GM18868 (cell line): ENCODE results near the gene ZNF423.

ENCODE experiments used
- ATAC-seq: cut with Tn5 transposase; IDR thresholded peaks from one replicate; pipeline ENCODE4 v1.9.1; 2021; ENCODE audit warnings: mild to moderate bottlenecking, moderate library complexity; ENCODE audit not compliant: unreplicated experiment

ZNF423 gene

DNA sequence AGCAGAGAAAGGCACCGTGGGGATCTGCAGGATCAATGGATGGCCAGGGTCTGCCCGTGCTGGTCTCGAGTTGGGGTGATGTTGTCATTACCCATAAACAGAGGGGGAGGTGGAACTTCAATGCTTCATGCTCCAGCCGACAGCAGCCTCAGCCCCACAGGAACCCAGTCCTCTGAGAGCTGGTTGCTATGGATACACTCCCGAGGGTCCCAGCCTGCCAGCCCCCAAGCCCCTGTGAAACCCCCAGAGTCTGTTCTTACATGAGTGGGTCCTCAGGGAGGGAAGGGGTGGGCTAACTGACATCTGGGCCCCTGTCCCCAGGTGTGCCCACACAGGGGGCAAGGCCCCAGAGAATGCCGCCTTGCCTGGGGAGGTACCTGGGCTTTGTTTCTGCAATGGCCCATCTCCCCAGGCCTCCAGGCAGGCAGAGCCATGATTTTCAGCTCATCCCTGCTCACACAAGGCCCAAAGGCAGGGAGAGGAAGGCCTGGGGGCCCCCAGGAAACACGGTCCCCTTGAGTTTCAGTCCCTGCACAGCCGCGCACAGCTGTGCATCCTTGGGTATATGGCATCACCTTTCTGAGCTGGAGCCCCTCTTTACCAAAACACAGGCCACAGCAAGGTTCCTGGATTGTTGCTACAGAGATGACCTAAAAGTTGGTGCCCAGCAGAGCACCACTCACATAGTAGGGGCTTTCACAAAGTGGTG lies 223.7 kb downstream of the ZNF423 start:
- ATAC-seq: no peak

DNA sequence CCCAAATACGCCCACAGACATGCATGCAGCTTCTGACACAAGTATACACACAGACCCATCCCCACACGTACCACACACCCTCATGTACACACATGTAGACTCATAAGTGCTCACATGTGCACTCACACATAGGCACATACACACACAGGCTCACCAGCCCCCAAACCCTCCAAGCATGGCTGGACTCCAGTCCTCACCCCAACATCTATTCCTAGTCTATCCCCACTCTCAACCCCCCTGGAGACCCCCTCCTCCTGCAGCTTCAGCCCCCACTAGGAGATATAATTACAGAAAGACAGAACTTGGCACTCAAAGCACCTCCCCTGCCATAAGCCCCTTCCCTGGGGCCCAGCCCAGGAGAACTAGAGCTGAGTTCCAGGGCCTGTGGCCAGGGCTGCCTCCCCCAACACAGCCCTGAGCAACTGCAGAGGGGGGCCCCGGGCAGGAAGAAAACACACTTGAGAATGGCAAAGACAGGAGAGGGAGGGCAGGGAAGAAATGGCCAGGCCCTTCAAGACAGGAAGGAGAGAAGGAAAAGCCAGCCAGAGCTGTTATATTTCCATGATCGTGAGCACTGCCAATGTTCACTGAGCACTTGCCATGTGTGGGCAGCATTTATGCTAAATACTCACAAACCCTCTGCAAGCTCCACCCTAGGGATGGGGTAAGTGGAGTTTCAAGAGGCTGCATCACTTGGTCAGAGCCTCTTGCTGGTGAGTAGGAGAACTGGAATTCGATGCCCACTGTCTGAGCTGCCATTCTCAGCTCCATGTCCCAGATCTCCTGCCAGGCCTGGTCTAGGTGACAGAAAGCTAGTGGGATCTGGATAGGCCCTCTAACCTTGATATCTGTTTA lies 224.5 kb downstream of the ZNF423 start:
- ATAC-seq: no peak

- ATAC-seq: no peak
Observed at GRCh38 chr16:49630783-49631182, 225.1 kb downstream of the ZNF423 start.

GRCh38 chr16:49629851-49630250 lies 226.1 kb downstream of the ZNF423 start:
- no peak for ATAC-seq

- no peak for ATAC-seq
Observed at GRCh38 chr16:49628148-49628547, 227.8 kb downstream of the ZNF423 start.

GRCh38 chr16:49625311-49626065 lies 230.4 kb downstream of the ZNF423 start:
- no peak for ATAC-seq

DNA sequence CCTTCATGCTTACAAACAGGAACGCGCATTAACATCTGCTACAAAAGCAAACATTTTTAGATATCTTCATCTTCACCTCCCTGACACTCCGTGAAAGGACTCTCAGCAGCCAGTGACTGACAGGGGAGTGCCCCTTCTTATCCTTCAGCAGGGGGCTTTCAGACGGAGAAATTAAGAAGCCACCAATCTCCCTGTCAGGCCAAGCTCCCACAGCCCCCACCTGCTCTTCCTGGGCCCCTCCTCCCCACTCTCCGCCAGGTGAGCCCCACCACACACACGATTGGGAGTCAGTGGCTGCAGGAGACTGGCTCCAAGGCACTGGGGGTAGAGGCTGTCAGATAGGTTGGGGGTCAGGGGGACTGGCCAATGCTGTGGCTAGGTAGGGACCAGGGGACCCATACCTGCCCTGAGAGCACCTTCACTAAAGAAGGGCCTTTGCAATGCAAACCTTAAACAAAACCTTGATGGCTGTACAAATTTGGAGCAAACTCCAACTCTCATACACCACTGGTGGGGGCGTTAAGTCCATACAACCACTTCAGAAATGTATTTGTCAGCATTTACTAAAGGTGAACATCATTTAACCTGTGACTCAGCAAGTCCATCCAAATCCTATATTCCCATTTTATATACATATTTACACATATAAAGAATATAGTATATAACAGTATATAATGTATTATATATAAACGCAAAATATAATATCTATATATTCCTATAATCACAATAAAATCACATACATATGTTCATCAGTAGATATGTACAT lies 232.2 kb downstream of the ZNF423 start:
- ATAC-seq: no peak

DNA sequence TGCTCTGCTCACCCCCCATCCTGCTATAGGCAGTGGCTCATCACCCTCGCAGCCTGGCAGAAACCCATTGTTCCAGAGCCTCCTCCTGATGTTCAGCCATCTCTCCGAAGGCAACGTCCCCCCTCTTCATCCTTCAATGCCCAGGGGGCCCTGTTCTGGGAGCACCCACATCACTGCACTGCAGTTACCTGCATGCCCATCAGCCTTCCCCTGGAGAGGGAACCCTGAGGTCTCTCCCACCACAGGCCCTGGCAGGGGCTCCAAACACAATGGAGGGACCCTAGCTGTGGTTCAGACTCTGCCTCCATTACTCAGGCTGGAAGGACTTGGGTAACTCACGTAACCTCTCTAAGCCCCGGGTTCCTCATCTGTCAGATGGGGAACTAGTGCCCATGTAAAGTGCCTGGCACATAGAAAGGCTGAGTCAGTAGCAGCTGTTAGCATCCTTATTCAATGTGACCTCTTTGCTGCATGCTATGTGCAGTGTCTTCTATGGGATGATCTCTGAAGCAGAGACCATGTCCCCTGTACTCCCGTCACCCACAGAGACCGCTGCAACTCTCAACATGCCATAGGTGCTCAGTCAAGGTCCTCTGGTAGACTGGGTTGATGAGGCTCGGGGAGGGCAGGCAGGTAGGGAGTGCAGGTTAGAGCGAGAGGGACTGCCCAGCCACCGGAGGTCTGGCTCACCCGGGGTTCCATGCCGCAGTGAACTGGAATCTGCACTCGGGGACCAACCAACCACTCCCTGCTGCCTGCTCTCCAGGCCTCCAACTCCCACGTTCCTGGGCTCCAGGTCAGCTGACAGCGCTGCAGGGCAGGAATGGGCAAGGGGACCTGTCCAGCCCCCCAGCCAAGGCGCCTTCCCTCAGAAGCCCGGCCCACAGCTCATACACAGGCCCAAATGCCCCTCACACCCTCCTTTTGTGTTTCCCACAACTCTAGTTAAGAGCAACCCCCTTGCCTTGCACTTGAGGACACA lies 233.2 kb downstream of the ZNF423 start:
- ATAC-seq: no peak

DNA sequence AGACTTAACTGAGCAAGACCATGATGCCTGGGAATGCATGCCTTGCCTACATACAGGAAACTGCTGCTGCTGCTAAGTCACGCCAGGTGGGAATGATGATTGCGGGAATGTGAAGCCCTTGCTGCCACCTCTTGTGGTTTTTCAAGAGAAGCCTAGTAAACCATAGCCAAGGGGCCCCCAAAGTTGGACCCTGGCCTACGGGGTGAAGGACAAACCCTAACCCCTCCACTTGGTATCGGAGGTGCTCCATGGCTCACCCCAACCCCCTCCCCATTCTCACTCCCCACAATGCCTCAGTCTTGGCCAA lies 233.9 kb downstream of the ZNF423 start:
- ATAC-seq: no peak

GRCh38 chr16:49621241-49622083 lies 234.4 kb downstream of the ZNF423 start:
- ATAC-seq: no peak

- ATAC-seq: no peak
Observed at GRCh38 chr16:49620869-49621240, 235.1 kb downstream of the ZNF423 start.

GRCh38 chr16:49620158-49620868 lies 235.6 kb downstream of the ZNF423 start:
- ATAC-seq: no peak

DNA sequence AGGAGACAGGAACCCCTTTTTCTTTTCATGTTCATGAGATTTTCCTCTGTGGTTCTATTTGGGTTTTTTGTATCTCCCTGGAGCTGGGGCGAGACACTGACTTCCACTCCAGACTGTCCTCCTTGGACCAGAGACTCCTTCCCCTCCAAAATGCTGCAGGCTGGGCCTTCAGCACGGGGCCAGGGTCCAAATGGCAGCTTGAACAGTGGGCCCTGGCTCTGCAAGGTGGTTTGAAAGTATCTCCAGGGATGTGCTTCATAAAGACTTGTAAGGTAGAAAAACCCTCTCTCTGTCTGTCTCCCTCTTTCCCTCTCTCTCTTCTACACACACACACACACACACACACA lies 236.1 kb downstream of the ZNF423 start:
- no peak for ATAC-seq

- no peak for ATAC-seq
Observed at GRCh38 chr16:49618955-49619354, 237.0 kb downstream of the ZNF423 start.

- ATAC-seq: no peak
Observed at GRCh38 chr16:49617710-49618330, 238.1 kb downstream of the ZNF423 start.

DNA sequence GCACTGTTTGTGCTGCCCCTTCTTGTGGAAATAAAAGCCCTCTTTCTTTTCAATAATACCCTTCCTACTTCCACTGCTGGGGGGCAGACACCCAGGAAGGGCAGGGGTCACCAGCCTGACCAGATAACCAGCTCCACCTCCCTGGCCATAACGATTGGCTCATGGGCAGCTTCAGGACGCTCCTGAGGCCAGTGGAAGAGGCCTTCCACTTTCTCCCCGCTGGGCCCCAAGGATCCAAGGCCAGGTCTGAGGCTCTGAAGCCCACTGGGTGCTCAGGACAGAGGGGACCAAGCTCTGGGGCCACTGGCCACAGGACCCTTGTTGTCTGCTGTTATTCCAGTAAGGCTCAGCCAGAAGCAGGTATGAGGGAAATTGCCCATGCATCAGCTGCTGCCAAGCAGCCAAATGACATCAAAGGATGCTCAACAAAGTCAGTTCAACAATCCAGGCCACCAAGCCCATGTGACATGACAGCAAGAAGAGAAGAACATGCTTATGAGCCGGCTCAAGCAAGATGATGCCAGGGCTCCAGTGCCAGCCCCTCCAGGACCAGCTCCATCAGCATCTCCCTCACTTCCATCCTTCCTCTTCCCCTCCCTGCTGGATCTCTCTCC lies 238.8 kb downstream of the ZNF423 start:
- ATAC-seq: no peak

DNA sequence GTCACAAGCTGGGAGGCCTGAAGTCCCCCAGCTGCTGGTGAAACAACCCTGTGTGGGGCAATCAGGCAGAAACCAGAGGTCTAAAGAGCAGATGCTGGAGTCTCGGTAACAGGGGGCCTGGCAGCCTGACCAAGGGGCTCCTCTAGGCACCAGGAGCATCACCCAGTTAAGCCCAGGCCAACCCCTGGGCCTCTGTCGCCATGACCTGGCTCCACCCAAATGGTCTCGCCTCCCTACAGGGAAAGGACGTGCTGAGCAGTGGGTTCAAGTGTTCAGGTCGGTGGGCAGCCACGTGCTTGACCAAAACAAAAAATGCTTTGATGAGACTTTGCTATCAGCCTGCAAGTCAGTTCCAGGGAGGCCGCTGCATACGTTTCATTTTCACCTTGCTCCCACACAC lies 240.3 kb downstream of the ZNF423 start:
- ATAC-seq: no peak

DNA sequence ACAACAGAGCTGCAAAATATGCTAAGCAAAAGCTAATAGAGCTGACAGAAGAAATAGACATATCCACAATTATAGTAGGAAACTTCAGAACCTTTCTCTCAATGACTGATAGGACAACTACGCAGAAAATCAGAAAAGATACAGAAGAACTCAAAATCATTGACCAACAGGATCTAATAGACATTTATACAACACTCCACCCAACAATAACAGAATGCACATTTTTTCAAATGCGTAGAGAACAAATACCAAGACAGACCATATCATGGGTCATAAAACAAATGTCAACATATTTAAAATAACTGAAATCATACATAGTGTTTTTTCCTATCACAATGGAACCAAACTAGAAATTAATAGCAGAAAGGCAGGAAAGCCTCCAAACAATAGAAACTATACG lies 244.9 kb downstream of the ZNF423 start:
- ATAC-seq: no peak
